Cardiac ventricle fibroblast (primary cell): ENCODE results near the gene LSM6. TPM values are rescaled to one million over a fixed set of nuclear protein-coding genes. Genes with fewer than 3 reads are reported as not detected.

Experiments used
- total RNA-seq: library from RNA; depleted of rRNA; stranded (reverse); fragments of >200 nt; gene quantifications from 2 replicates; pipeline ENCODE4 v1.2.3, GENCODE V29; 2015

LSM6 gene
- 31.6 and 36.1 TPM in 2 replicates for total RNA-seq

DNA sequence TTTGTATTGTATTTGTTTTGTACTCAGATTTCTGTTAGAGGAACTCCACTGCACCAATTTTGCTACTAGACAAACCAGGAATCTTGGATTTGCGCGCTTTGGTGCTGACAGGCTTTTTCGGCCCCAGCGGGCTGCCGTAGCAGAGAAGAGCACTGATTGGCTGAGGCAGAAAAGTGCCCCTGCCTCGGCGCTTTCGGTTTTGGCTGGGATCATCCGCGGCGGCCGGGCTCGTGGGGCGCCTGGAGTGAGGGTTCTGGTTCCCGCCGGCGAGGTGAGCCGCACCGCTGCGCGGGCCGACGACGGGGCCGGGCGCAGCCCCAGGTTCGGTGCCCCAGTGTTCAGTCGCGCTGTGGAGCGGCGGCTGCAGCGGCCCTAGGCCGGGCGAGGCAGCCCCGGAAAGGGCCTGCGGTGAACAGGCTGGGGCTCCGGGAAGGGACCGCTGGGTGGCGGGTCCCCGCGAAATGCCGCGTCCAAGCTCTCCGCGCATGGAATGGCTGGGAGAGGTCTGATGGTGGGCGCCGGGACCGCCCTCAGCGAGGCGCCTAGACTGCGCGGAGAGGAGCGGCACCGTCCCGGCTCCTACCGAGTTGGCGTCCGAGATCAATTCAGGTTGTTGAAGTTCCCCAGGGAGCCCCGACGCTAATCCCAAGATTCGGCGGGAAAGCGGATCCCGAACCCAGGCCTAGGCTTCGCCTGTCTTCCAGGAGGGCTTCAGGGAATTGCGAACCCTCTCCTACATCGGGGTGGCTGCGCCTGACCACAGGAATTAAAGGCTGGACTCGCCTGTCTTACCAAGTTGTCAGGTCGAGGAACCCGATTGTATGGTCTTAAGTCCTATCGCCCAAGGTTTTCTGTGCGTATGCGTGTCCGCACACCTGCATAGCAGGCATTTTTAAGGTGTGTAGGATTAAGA is at the start of gene LSM6:
Gene LSM6 (plus strand): TSS at position 178 of the 913 bp plus-strand sequence. CDS start 7,204 bp downstream, outside the sequence.

DNA sequence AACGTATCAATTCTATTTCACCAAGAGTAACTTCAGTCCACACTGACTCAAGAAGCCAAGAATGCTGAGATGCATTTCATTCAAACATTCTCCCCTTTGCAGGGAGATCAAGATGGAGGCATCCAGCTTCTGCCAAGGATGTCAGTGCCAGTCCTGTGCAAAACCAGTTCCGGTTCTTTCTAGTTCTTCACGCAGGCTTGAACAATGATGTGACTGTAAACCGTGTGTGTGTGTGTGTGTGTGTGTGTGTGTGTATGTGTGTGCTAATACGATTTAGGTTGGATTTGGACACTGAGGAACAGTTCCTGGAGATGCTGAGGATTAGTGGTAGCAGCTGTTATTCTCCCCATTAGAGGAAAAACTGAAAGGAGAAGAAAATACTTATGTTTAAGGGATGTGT is 38.7 kb downstream of the LSM6 start, which contains the start of gene REELD1:
Gene REELD1 (plus strand): TSS at position 301 of the 400 bp plus-strand sequence. CDS start 2,415 bp downstream, outside the sequence.

Other genes starting within 250 kb of the LSM6 start
- 3.1 and 12.3 TPM in 2 replicates for gene ZNF827, start 236.9 kb upstream of the LSM6 start, total RNA-seq
- gene REELD1, start 38.8 kb downstream of the LSM6 start, total RNA-seq, result not detected in 2 replicates